COLO668 (cell line): ENCODE data around the gene ESR2.
"Not testable (repeated sequence)": the region's sequence is repeated elsewhere in the genome, so short reads cannot be mapped to it uniquely, and the experiment has no call there.

Source experiments
- DNase-seq: peaks from one replicate; lab custom pipeline; 2025; ENCODE audit not compliant: unreplicated experiment; lab: John Stamatoyannopoulos, UW

ESR2 gene

DNA sequence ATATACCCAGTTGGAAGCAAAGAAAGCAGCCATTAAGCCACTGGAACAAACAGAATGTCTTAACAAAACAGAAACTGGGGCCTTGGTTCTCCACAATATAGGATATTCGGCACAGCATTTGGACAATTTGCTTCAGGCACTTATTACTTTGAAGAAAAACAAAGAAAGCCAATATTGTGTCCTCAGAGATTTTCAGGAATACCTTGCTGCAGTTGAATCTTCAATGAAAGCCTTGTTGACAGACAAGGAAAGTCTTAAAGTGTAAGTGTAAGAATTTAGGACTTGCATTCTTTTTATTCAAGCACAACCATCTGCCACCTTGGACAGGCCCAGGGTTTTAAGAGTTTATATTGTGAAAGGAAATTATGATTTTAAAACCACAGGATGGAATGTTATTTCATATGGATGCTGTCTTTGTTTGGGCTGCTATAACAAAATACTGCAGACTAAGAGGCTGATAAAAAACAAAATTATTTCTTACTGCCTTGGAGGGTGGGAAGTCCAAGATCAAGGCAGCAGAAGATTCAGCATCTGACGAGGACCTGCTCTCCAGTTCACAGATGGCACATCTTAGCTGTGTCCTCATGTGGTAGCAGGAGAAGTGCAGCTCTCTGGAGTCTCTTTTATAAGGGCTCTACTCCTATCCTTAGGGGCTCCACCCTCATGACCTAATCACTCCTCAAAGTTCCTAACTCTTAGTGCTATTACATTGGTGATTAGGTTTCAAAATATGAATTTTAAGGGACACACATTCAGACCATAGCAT, 244.4 kb downstream of the ESR2 start:
- DNase-seq = no peak

DNA sequence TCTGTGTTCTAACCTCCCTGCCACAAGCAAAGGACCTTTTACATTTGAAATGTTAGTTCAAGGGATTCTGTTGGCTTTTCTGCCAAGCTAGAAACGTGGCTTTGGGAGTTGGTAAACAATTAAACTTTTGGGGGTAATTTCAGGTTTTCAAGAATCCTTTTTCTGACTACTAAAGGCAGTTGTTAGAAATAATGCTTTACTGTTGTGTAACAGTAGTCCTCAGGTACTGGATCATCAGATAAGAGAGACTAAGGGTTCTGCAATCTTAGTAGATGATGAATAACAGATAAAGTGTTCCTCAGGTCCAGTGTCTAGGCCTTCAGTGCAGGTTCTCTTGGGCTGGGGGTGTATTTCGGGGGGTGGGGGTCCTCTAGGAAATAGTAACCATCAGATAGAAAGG, 249.1 kb downstream of the ESR2 start:
- no peak for DNase-seq

DNA sequence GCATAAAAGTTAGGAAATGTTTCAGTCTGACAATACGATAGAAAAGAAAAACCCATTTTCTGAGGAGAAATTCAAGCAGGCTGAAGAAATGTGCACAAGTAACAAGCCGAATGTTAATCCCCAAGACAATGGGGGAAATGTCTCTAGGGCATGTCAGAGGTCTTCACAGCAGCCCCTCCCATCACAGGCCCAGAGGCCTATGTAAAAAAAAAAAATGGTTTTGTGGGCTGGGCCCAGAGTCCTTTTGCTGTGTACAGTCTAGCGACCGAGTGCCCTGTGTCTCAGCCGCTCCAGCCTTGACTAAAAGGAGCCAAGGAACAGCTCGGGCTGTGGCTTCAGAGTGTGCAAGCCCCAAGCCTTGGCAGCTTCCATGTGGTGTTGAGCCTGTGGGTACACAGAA, 250.9 kb downstream of the ESR2 start:
- not testable (repeated sequence) for DNase-seq

DNA sequence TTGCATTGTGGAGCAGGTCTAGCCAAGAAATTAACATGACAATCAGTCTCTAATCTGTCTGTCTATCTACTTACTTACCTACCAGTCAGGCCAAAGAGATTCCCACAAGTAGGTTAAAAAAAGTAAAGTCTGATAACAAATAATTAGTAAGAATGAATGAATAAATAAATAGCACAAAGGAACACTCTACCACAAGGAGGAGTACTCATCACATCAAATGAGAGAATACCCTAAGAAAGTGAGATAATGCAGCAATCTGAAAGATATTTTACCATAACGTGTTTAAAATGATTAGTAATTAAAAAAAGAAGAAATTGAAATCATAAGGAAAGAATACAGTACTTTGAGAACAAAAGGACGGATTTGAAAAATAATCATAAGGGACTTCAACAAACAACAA, 254.1 kb downstream of the ESR2 start:
- DNase-seq = no peak

DNA sequence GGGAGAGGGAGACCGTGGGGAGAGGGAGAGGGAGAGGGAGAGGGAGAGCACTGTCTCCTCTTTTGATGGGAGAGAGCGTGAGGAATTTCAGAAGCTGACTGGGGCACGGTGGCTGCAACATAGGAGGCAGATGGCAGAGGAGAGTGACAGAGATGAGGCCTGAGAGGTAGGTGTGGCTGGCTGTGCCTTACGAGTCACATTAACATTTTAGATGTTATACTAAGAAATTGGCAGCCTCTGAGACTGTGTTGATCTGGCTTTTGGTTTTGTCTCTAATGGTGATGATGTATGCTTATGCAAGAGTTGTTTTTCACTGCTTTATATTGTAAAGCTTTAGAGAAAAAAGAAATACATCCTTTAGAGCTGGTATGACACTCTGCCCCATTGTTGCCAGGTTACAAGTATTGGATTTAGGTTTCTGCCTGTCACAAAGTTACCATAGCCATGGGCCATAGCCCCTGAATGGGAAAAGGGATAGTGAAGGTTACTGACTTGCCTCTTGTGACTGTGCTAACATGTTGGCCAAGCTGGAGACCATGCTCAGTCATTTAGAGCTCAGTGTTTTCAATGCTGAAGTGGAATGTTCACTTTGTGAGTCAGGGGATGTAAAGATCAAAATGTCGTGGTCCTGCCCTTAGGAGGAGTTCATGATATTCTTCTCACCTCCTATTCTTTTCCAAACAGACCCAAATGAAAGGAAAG, 255.2 kb downstream of the ESR2 start:
- DNase-seq = no peak

DNA sequence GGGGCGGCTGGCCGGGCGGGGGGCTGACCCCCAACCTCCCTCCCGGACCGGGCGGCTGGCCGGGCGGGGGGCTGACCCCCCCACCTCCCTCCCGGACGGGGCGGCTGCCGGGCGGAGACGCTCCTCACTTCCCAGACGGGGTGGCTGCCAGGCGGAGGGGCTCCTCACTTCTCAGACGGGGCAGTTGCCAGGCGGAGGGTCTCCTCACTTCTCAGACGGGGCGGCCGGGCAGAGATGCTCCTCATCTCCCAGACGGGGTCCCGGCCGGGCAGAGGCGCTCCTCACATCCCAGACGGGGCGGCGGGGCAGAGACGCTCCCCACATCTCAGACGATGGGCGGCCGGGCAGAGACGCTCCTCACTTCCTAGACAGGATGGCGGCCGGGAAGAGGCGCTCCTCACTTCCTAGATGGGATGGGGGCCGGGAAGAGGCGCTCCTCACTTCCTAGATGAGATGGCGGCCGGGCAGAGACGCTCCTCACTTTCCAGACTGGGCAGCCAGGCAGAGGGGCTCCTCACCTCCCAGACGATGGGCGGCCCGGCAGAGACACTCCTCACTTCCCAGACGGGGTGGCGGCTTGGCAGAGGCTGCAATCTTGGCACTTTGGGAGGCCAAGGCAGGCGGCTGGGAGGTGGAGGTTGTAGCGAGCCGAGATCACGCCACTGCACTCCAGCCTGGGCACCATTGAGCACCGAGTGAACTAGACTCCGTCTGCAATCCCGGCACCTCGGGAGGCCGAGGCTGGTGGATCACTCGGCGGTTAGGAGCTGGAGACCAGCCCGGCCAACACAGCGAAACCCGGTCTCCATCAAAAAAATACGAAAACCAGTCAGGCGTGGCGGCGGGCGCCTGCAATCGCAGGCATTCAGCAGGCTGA, 256.1 kb downstream of the ESR2 start:
- not testable (repeated sequence) for DNase-seq

DNA sequence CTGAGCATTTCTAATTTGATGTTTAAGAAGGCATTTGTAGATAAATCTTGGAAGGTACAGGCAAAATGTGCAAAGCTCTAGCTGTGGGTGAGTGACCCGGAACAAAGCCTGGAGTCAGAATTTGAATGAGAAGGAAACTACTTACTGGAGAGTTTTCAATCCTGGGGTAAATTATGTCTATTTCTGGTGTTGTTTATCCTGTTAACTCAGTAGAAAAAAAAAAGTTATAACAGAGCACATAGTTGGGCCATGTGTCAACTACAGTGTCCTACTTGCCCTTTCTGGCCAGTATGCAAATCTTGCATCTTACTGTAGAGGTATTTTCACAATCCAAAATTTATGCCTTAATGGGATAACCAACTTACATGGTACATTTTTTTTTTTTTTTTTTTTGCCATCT, 259.0 kb downstream of the ESR2 start:
- no peak for DNase-seq
